Duodenal mucosa (tissue), 2 donors: ENCODE measurements around the gene PCP2.
A peak's percentile ranks its signal among the peaks of the same experiment; 100 is the strongest.

Source experiments
- H3K27ac ChIP-seq: one replicate; pipeline ENCODE4 v1.7.0; 2013; ENCODE audit warnings: low read depth, low read length
- H3K27me3 ChIP-seq, 2 donors: one replicate each; pipeline ENCODE4 v1.7.0; 2013; ENCODE audit warnings: low read length in 2 of 2, control low read depth in 1 of 2; ENCODE audit not compliant: insufficient read depth in 2 of 2, control insufficient read depth in 1 of 2
- H3K36me3 ChIP-seq, 2 donors: one replicate each; pipeline ENCODE4 v1.7.0; 2013; ENCODE audit warnings: low read length in 2 of 2, control low read depth in 1 of 2; ENCODE audit not compliant: insufficient read depth in 2 of 2, control insufficient read depth in 1 of 2
- H3K4me1 ChIP-seq, 2 donors: one replicate each; pipeline ENCODE4 v1.7.0; 2013; ENCODE audit warnings: low read length in 2 of 2, control low read depth in 1 of 2; ENCODE audit not compliant: insufficient read depth in 2 of 2, control insufficient read depth in 1 of 2
- H3K4me3 ChIP-seq, 2 donors: one replicate each; pipeline ENCODE4 v1.7.0; 2013; ENCODE audit warnings: low read length in 2 of 2, low read depth in 1 of 2
- H3K9ac ChIP-seq, 2 donors: one replicate each; pipeline ENCODE4 v1.7.0; 2013; ENCODE audit warnings: low read length in 2 of 2, low read depth in 1 of 2
- H3K9me3 ChIP-seq, 2 donors: one replicate each; pipeline ENCODE4 v1.7.0; 2013; ENCODE audit warnings: low read length in 2 of 2, control low read depth in 1 of 2; ENCODE audit not compliant: control insufficient read depth in 1 of 2

Gene PCP2

GRCh38 chr19:7618771-7619510 is 14.6 kb downstream of the PCP2 start:
- Histone ChIP-seq H3K4me1 (peaks cover 19 to 30% of the 10 kb centered on the region in 2 donors), H3K9ac (peak overlapping the region; percentile 51 to 54), H3K27me3 (no peaks in the 10 kb centered on the region), H3K9me3 (no peaks in the 10 kb centered on the region), H3K4me3 (no peak overlapping the region), H3K36me3 (peaks cover 24 to 71% of the 10 kb centered on the region in 2 donors), H3K27ac (peak overlapping the region; percentile 81)

- Histone ChIP-seq H3K9ac (peak overlapping the region in 1 of 2 donors; percentile 51), H3K4me1 (peaks cover 19 to 30% of the 10 kb centered on the region in 2 donors), H3K4me3 (no peak overlapping the region), H3K9me3 (no peaks in the 10 kb centered on the region), H3K27ac (peak overlapping the region; percentile 81), H3K36me3 (peaks cover 24 to 67% of the 10 kb centered on the region in 2 donors), H3K27me3 (no peaks in the 10 kb centered on the region)
Observed at GRCh38 chr19:7618348-7618747, 15.2 kb downstream of the PCP2 start.

- H3K4me3 ChIP-seq, result no peak overlapping the region
- H3K9me3 ChIP-seq, result no peaks in the 10 kb centered on the region
- H3K4me1 ChIP-seq, result peaks cover 19 to 30% of the 10 kb centered on the region in 2 donors
- no peak overlapping the region for H3K9ac ChIP-seq
- peaks cover 20 to 61% of the 10 kb centered on the region in 2 donors for H3K36me3 ChIP-seq
- no peaks in the 10 kb centered on the region for H3K27me3 ChIP-seq
- H3K27ac ChIP-seq, result no peak overlapping the region
Observed at GRCh38 chr19:7617735-7618134, 15.8 kb downstream of the PCP2 start.

- no peaks in the 10 kb centered on the region for H3K9me3 ChIP-seq
- no peaks in the 10 kb centered on the region for H3K27me3 ChIP-seq
- peaks cover 17 to 56% of the 10 kb centered on the region in 2 donors for H3K36me3 ChIP-seq
- peaks cover 19 to 30% of the 10 kb centered on the region in 2 donors for H3K4me1 ChIP-seq
- no peak overlapping the region for H3K4me3 ChIP-seq
- no peak overlapping the region for H3K27ac ChIP-seq
- no peak overlapping the region for H3K9ac ChIP-seq
Observed at GRCh38 chr19:7617172-7617571, 16.3 kb downstream of the PCP2 start.

GRCh38 chr19:7614859-7615741 is 18.4 kb downstream of the PCP2 start:
- H3K9me3 ChIP-seq, result no peaks in the 10 kb centered on the region
- H3K4me1 ChIP-seq, result peaks cover 19 to 27% of the 10 kb centered on the region in 2 donors
- no peak overlapping the region for H3K27ac ChIP-seq
- no peaks in the 10 kb centered on the region for H3K27me3 ChIP-seq
- H3K4me3 ChIP-seq, result no peak overlapping the region
- peaks cover 8 to 49% of the 10 kb centered on the region in 2 donors for H3K36me3 ChIP-seq
- H3K9ac ChIP-seq, result no peak overlapping the region

GRCh38 chr19:7612282-7613274 is 20.9 kb downstream of the PCP2 start:
- H3K9ac ChIP-seq, result no peak overlapping the region
- H3K9me3 ChIP-seq, result no peaks in the 10 kb centered on the region
- peaks cover 6 to 46% of the 10 kb centered on the region in 2 donors for H3K36me3 ChIP-seq
- H3K27ac ChIP-seq, result no peak overlapping the region
- no peak overlapping the region for H3K4me3 ChIP-seq
- H3K4me1 ChIP-seq, result peaks cover 0 to 2% of the 10 kb centered on the region in 2 donors
- H3K27me3 ChIP-seq, result no peaks in the 10 kb centered on the region

- no peak overlapping the region for H3K9ac ChIP-seq
- no peak overlapping the region for H3K4me3 ChIP-seq
- no peaks in the 10 kb centered on the region for H3K4me1 ChIP-seq
- no peak overlapping the region for H3K27ac ChIP-seq
- H3K9me3 ChIP-seq, result no peaks in the 10 kb centered on the region
- H3K36me3 ChIP-seq, result peaks cover 6 to 39% of the 10 kb centered on the region in 2 donors
- no peaks in the 10 kb centered on the region for H3K27me3 ChIP-seq
Observed at GRCh38 chr19:7611541-7612279, 21.8 kb downstream of the PCP2 start.

GRCh38 chr19:7610491-7611240 is 22.9 kb downstream of the PCP2 start:
- peaks cover 6 to 36% of the 10 kb centered on the region in 2 donors for H3K36me3 ChIP-seq
- no peaks in the 10 kb centered on the region for H3K4me1 ChIP-seq
- H3K9me3 ChIP-seq, result no peaks in the 10 kb centered on the region
- no peak overlapping the region for H3K4me3 ChIP-seq
- no peak overlapping the region for H3K27ac ChIP-seq
- no peaks in the 10 kb centered on the region for H3K27me3 ChIP-seq
- no peak overlapping the region for H3K9ac ChIP-seq
